Stomach (tissue), 9 donors: ENCODE measurements around the gene CNTROB. TPM values are rescaled to one million over a fixed set of nuclear protein-coding genes. Genes with fewer than 3 reads are reported as not detected.

Experiments
- DNase-seq, 2 donors: peaks; one replicate each; pipeline versions ENCODE4 v3.0.0 to v3.0.0-alpha.2; 2013 to 2019
- H3K27ac ChIP-seq, 5 donors: fragments of 200-600 bp in 4 of 5; sonication (generic) in 4 of 5; one replicate each; pipeline ENCODE4 v1.5.1; 2013 to 2019; ENCODE audit warnings: mild to moderate bottlenecking in 1 of 5, moderate library complexity in 1 of 5
- H3K27me3 ChIP-seq, 3 donors: fragments of 200-600 bp; sonication (generic); one replicate each; pipeline ENCODE4 v1.5.1; 2017 to 2019; ENCODE audit warnings: mixed run types in 1 of 3
- H3K36me3 ChIP-seq, 4 donors: fragments of 200-600 bp; sonication (generic); 1 replicate in 3 of 4; 2 replicates in 1 of 4; pipeline ENCODE4 v1.5.1; 2016 to 2019
- H3K4me1 ChIP-seq, 4 donors: fragments of 200-600 bp; sonication (generic); one replicate each; pipeline ENCODE4 v1.5.1; 2016 to 2019
- H3K4me3 ChIP-seq, 4 donors: fragments of 200-600 bp; sonication (generic) in 3 of 4; one replicate each; pipeline ENCODE4 v1.5.1; 2016 to 2019; ENCODE audit warnings: mild to moderate bottlenecking in 1 of 4
- H3K9me3 ChIP-seq, 4 donors: fragments of 200-600 bp; sonication (generic); one replicate each; pipeline ENCODE4 v1.5.1; 2016 to 2019
- CTCF ChIP-seq, 7 experiments: fragments of 450-650 bp in 4 of 7; fragments of 200-600 bp in 3 of 7; sonication (generic) in 3 of 7; IDR thresholded peaks; one replicate each; pipeline ENCODE4 v1.5.1; 2016 to 2019; ENCODE audit warnings: antibody characterized with exemption in 7 of 7, control low read depth in 2 of 7, mild to moderate bottlenecking in 1 of 7
- EP300 ChIP-seq: sonication (generic); formaldehyde crosslinking; IDR thresholded peaks from one replicate; pipeline ENCODE4 v1.6.1; 2017; ENCODE audit warnings: antibody characterized with exemption
- POLR2A ChIP-seq, 4 donors: fragments of 450-650 bp; IDR thresholded peaks; one replicate each; pipeline ENCODE4 v1.6.1; 2016; ENCODE audit warnings: antibody characterized with exemption in 4 of 4, control low read depth in 2 of 4, mild to moderate bottlenecking in 1 of 4, moderate library complexity in 1 of 4
- POLR2AphosphoS5 ChIP-seq, 3 donors: sonication (generic); formaldehyde crosslinking; IDR thresholded peaks; one replicate each; pipeline ENCODE4 v1.6.1; 2016; ENCODE audit warnings: antibody characterized with exemption in 3 of 3
- WGBS, 5 donors: extraction: QIAGEN DNeasy Blood & Tissue Kit in 3 of 5; methylation state at CpG; one replicate each; pipeline versions ENCODE4 v1.1.5 to v1.1.7; 2013 to 2018; 5-methylcytosine and 5-hydroxymethylcytosine counted together
- intact Hi-C: fragments of 100-400 bp; cut with DNase I; formaldehyde crosslinking; loops from one replicate; pipeline ENCODE4 v1.15.1; 2023; ENCODE audit warnings: low total_unique reads
- polyA plus RNA-seq, 3 donors: library from polyadenylated mRNA; stranded (reverse); fragments of 200-250 nt; gene quantifications; one replicate each; pipeline ENCODE4 v1.2.3, GENCODE V29; 2013
- total RNA-seq, 5 donors: library from RNA; depleted of rRNA; stranded (reverse); fragments of >200 nt; gene quantifications; one replicate each; pipeline versions ENCODE4 v1.1.0 to v1.2.3, GENCODE V29; 2014 to 2016
- donor health status: healthy with polysubstance abuse.
- donor health status: Bipolar disorder and iron deficiency.
- donor health status: healthy.

CNTROB gene
- total and polyA plus RNA-seq, 8 donors, result 12.9 to 146 (median 25.7) TPM

GRCh38 chr17:7897773-7898172 lies 34.2 kb upstream of the CNTROB start:
- TF ChIP-seq EP300, result no peak
- TF ChIP-seq POLR2A (IDR thresholded peaks at IDR 0.05), result no peak
- peak in 4 of 7 experiments; percentile 7 to 62 (median 42) for TF ChIP-seq CTCF (IDR thresholded peaks at IDR 0.05)
- TF ChIP-seq POLR2AphosphoS5 (IDR thresholded peaks at IDR 0.05), result peak in 1 of 3 donors; percentile 29
- H3K9me3 ChIP-seq, result no peaks in the 10 kb centered on the region
- intact Hi-C loops, result loop anchor here (10.0 kb wide), 1 partner anchor 87 kb away; no protein-coding TSS in a partner anchor
- H3K36me3 ChIP-seq, result peaks cover 82 to 100% (median 98%) of the 10 kb centered on the region in 4 donors
- H3K4me3 ChIP-seq, result no peak overlapping the region
- H3K27ac ChIP-seq, result no peak overlapping the region
- 40 to 61% (median 47%) methylated on average over 6 of the region's 6 CpGs for WGBS, 5 donors
- H3K4me1 ChIP-seq, result peaks cover 0 to 10% (median 0%) of the 10 kb centered on the region in 4 donors
- H3K27me3 ChIP-seq, result no peaks in the 10 kb centered on the region
- DNase-seq, result peak in 1 of 2 donors; percentile 73

GRCh38 chr17:7903154-7904103 lies 28.6 kb upstream of the CNTROB start:
- no peak for DNase-seq
- H3K4me1 ChIP-seq, result no peaks in the 10 kb centered on the region
- peaks cover 88 to 100% (median 100%) of the 10 kb centered on the region in 4 donors for H3K36me3 ChIP-seq
- intact Hi-C loops, result no loop called here
- no peak overlapping the region for H3K4me3 ChIP-seq
- no peaks in the 10 kb centered on the region for H3K9me3 ChIP-seq
- no peaks in the 10 kb centered on the region for H3K27me3 ChIP-seq
- TF ChIP-seq CTCF (IDR thresholded peaks at IDR 0.05), result no peak
- WGBS, 5 donors, result 76 to 84% (median 79%) methylated on average over 22 of the region's 22 CpGs
- H3K27ac ChIP-seq, result no peak overlapping the region

GRCh38 chr17:7909089-7909488 lies 22.9 kb upstream of the CNTROB start:
- no peak for DNase-seq
- intact Hi-C loops, result no loop called here
- H3K27ac ChIP-seq, result no peak overlapping the region
- TF ChIP-seq CTCF (IDR thresholded peaks at IDR 0.05) (no peak), EP300 (no peak), POLR2A (IDR thresholded peaks at IDR 0.05) (no peak), POLR2AphosphoS5 (IDR thresholded peaks at IDR 0.05) (no peak)
- H3K4me3 ChIP-seq, result no peak overlapping the region
- no peaks in the 10 kb centered on the region for H3K9me3 ChIP-seq
- 88 to 93% (median 92%) methylated on average over 15 to 29 of the region's 29 CpGs for WGBS, 5 donors
- H3K27me3 ChIP-seq, result no peaks in the 10 kb centered on the region
- peaks cover 53 to 83% (median 82%) of the 10 kb centered on the region in 4 donors for H3K36me3 ChIP-seq
- H3K4me1 ChIP-seq, result peaks cover 8 to 22% (median 12%) of the 10 kb centered on the region in 4 donors

GRCh38 chr17:7910281-7910680 lies 21.7 kb upstream of the CNTROB start:
- Histone ChIP-seq H3K4me1 (peaks cover 9 to 34% (median 23%) of the 10 kb centered on the region in 4 donors), H3K4me3 (no peak overlapping the region), H3K27ac (no peak overlapping the region), H3K9me3 (no peaks in the 10 kb centered on the region), H3K27me3 (no peaks in the 10 kb centered on the region), H3K36me3 (peaks cover 41 to 72% (median 70%) of the 10 kb centered on the region in 4 donors)
- WGBS, 5 donors, result 94 to 97% (median 94%) methylated on average over 15 of the region's 15 CpGs
- TF ChIP-seq POLR2A (IDR thresholded peaks at IDR 0.05) (no peak), POLR2AphosphoS5 (IDR thresholded peaks at IDR 0.05) (no peak), CTCF (IDR thresholded peaks at IDR 0.05) (no peak), EP300 (no peak)
- DNase-seq, result no peak
- intact Hi-C loops, result no loop called here
